CD4-positive, alpha-beta T cell treated with Interleukin-6 at 100 ng/mL for 8 hours (primary cell): ENCODE measurements around the gene ATP10A.

Experiments
- DNase-seq: peaks from one replicate; pipeline ENCODE4 v3.0.0-alpha.2; 2020; ENCODE audit warnings: mixed read lengths, low spot score

The ATP10A gene

DNA sequence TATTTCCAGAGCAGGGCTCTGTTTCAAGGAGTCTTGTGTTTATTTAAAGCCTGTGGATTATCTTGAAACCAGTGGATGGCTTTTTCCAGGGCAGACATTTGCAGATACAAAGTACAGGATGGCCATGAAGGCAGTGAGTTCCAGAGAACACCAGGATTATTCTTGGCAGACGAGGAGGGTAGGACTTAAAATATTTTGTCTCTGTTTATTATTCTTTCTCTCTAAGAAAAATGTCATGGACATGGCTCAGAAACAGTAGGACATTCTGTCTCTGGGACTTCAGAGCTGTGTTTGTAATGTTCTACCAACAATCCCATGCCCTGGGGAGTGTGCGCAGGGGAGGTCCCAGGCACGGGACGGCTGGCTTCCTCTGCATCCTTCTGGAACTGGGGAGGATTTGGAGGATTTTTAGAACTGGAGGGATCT lies 125.9 kb downstream of the ATP10A start:
- DNase-seq: no peak

DNA sequence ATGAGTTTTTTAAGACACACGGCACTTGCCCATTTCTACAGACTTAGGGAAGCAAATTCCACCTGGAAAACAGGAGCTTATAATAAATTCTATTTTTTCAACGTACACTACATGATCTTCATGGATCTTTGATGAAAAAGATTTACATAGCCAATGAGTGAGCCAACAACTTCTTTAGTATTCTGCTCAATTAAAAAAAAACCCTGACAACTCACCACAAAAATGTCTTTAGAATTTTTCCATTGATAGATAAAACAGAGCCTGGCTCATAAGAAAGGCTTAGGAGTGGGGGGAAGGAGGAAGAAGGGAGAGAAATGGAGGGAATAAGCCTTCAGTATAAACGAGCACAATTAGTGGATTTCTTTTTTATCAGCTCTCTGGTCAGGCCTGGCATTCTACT lies 126.7 kb downstream of the ATP10A start:
- DNase-seq: no peak

DNA sequence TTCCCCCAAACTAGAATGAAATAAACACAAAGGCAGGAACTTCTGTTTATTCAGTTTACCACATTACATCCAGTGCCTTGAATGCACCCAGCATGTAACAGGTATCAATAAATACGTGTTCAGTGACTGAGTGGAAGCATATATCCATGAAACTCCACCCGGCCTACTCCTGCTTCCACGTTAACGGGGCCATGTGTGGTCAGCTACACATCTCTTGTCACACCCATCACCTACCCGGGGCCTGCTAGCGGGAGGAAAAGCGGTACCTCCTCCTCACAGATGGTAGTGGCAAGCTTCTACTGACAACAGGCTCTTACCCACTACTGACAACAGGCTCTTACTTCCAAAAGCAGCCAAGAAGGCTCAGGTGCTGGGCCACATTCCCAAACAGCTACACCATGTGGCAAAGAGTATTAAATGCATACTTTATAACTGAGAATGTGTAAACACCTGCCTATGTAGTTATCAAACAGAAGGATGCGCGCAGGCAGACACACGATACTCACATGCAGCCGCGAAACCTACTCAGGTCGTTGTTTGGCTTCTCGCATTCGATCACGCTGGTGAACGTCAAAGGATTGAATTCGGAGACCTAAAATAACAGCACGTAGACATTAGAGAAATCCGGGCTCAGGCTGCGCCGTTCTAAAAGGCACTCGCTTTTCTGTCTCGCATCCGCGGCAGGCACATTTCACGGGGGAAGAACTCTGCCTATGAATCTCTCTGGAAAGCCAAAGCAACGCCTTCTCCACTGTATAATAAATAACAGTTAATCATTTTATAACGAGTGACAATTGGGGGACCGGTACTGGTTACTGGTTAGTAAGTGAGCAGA lies 127.4 kb downstream of the ATP10A start:
- DNase-seq: no peak

DNA sequence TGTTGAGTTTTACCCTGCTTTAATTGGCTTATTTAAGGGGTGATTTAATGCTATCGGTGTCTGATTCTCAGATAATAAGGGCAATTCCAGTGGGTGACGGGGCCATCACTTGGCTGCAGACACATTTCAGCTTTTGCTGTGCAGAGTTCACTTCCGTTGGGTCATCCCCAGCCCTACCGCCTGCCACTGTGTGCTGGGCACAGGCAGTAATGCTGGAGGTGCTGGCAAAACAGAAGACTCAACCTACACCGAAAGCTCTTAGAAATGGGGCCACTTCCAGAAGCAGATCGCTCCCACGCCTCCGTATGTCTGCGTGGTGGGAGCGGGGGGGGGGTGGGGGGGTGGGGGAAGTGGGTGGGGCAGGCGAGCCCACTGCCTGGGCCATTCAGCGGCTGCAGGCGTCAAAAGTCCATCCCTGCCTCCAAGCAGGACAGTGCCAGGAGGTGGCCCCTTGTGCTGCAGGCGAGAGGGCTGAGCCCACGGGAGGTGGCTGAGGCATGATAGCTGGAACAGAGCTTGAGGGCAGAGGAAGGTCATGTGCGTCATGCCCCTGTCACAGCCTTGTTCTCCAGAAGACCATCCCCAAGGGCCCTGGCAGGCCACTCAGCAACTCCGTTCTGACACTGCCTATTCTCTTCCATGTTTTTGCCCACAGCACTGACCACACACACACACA lies 128.3 kb downstream of the ATP10A start:
- no peak for DNase-seq

DNA sequence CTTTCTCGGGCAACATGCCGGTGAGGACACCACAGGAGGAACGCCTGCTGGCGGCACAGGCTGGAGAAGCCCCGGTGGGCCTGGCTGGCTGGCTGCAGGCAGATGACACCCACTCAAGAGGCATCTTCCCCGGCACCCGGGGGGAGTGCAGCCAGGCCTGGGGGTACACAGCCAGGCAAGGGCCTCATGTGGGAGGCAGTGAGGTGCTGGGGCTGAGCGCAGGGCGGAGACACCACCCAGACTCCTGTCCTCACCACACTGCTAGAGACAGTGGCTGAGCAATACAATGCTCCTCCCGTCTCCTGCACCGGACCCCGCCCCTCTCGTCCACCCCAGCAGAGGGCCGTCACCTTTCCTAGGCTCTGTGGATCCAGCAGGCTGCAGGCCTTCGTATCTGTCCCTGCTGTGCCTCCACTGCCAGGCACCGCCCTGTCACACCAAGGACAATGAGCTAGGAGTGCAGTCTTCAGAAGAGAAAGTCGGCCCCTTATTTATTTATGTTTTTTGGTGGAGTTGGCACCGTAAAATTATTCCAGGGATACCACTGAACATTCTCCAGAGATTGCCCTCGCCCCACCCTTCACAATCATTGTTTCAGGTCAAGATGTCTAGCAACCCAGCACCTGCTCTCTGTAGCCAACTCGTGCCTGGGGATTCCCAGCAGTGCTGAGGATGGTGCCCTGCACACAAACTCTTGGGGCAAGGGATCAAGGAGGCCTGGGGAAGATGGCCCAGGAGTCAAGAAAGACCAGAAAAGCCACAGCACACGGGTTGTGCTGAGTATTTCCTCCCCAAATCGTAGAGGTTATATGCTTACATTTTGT lies 129.1 kb downstream of the ATP10A start:
- DNase-seq: no peak

DNA sequence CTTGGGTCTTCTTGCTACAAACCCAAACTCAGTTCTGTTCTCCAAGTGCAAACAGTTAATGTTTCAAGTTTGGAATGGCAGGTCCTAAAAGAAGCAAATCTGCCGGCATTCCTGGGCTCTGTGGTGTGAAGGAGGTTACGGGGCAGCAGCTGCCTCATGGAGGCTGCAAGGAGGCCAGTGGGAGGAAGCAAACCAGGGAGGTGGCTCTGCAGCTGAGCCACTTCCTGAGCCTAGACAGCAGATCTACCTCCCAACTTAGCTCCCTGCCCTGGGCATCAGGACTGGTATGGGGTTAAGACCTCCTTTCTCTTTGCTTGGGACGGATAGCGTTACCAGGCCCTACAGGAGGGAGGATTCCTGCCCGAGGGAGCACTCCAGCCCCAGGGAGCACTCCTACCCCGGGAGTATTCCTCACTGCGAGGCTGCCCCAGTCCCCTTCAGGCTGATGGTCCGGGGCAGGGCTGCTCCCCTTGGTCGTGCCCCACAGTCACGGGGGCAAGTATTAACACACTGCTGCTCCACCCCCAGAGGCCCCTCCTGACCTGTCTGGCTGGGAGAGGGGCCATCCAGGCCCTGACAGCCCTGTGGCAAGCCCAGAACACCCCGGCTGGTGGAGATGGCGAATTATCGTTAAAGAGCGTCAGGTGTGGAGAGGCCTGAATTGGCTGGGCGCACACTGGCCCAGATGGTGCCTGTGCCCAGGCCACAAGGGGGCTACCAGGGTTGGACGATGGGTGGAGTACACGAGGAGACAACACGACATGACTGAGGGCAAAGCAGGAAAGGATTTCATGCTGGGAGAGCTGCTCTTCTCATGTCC lies 129.9 kb downstream of the ATP10A start:
- DNase-seq: no peak

DNA sequence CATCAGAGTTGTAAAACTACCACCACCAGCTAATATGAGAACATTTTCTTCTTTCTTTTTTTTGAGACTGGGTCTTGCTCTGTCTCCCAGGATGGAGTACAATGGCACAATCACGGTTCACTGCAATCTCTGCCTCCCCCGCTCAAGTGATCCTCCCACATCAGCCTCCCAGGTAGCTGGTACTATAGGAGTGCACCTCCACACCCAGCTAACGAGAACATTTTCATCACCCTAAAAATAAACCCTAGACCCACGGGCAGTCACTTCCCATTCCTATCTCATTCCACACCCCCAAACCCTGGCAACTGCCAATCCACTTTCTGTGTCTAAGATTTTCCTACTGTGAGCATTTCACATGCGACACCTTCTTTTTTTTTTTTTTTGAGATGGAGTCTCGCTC lies 130.9 kb downstream of the ATP10A start:
- DNase-seq: no peak

DNA sequence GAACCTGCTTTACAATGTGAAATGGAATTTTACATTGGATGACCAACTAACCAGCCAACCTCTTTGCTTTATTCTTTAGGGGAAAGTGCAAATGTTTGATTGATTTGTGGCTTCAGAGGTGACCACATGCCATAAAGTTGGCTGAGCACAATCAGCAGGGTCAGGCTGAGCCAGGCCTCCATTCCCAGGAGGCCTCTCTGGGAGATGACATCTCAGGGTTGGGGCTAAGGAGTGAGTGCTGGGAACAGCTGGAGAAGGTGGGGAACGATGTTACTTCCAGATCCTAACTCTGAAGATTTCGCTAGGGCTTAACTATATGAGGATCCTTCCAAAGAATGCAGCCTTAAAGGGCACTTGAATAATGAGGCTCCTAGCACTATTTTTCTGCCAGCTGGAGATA lies 131.7 kb downstream of the ATP10A start:
- DNase-seq: no peak

DNA sequence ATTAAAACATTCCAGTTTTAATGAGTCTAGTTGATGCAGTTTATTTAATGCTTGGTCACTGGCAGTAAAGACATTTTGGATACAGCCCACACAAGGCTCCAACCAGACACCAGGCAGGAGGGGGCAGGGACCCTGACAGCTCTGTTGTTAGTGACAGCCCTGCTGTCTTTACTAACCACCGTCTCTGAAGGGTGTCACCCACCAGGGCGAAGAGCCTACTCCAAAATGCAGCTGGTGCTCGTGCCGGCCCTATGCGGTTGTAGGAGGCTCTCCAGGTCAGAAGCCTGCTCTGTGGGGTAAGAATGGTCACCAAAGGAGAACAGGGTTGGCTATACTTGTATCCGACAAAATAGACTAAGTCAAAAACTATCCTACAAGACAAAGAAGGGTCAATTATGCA lies 132.2 kb downstream of the ATP10A start:
- no peak for DNase-seq

DNA sequence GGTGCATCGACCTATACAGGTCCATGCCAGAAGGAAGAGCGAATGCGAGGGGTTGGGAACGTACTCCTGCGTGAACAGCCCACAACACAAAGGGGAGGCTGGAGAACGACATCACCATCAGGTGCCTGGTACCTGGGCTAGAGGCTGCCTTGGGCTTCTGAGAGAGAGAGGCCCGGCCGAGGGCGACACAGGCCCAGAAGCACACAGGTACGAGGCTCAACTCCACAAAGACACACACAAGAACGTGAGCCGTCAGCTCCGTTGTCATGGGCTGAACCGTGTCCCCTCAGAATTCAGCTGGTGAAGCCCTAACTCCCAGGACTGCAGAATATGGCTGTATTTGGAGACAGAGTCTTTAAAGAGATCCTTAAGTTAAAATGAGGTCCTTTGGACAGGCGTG lies 134.3 kb downstream of the ATP10A start:
- no peak for DNase-seq

DNA sequence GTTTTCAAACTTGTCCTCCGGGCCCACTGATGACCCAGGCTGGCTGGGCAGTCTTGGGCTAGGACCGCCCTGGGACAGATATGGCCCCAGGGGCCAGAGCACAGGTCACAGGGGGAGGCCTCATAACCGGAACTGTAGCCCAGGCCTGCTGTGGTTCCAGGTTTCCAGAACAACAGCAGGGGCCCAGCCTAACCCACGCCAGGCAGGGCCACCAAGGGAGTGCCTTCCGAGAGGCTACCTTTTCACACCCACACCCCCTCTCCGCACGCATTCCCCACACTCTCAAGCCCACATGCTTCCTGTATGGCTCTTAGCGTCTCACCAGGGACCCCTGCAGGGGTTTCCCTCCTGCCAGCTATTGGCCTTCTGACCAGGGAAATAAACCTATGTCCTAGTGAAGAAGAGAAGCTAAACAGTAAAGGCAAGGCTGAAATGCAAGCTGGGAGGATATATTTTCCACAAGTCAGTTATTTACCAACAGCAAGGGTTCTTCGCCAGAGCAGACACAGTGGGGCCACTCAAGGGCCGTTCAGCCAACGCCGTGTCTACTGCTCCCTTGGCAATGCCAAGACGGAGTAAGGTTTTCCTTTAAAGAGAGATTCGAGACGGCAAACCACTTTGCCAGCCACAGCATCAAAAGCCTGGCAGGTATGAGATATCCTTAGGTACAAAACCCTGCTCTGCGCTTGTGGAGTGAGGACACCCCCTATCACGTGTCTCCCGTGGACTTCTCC lies 135.1 kb downstream of the ATP10A start:
- DNase-seq: no peak

DNA sequence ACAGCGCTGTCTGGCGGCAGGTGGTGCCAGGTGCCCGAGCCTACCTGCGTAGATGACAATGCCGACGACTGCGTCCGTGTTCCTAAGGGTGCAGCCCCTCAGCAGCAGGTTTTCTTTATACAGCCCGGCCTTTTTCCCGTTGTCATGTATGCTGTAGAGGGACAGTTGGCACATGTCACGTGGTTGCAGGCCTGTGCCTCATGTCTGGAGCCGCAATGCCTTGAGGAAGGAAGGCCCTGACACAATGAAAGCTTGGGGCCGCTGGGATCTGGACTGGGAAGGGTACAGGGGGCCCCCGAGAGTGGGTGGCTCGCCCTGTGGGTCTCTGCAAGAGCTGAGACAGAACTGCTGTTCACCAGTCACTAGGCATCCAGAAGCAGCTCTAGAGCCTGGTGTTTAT lies 136.0 kb downstream of the ATP10A start:
- no peak for DNase-seq

DNA sequence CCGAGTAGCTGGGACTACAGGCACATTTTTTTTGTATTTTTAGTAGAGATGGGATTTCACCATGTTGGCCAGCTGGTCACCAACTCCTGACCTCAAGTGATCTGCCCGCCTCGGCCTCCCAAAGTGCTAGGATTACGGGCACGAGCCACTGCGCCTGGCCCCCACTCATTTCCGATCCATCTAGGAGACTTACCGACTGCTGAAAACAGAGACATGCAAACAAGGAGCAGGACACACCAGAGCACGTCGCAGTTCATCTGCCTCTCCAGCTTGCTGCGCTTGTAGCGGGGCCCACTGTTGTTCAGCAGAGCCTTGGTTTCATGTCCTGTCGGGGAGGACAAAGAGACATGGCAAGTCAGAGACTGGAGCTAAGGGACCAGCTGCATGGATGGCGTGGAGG lies 137.4 kb downstream of the ATP10A start:
- no peak for DNase-seq

DNA sequence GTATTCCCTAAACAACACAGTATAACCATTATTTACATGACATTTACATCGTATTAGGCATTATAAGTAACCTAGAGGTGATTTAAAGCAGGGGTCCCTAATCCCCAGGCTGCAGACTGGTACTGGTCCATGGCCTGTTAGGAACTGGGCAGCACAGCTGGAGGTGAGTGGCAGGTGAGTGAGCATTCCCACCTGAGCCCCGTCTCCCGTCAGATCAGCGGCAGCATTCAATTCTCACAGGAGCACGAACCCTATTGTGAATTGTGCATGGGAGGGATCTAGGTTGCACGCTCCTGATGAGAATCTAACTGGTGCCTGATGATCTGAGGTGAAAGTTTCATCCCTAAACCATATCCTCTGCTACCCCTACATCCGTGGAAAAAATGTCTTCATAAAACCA lies 138.2 kb downstream of the ATP10A start:
- no peak for DNase-seq

DNA sequence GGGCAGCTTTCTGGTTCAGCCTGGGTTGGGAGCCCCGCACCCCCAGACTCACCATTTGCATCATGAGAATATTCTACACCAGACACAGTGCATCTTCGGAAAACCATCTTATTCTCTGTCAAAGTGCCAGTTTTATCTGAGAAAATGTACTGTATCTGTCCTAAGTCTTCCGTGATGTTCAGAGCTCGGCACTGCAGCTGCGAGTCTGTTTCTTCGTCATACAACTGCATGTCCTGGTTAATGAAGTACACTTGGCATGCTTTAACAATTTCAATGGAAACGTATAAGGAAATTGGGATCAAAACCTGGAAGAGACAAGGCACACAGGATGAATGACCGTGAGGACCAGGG lies 141.5 kb downstream of the ATP10A start:
- DNase-seq: no peak

DNA sequence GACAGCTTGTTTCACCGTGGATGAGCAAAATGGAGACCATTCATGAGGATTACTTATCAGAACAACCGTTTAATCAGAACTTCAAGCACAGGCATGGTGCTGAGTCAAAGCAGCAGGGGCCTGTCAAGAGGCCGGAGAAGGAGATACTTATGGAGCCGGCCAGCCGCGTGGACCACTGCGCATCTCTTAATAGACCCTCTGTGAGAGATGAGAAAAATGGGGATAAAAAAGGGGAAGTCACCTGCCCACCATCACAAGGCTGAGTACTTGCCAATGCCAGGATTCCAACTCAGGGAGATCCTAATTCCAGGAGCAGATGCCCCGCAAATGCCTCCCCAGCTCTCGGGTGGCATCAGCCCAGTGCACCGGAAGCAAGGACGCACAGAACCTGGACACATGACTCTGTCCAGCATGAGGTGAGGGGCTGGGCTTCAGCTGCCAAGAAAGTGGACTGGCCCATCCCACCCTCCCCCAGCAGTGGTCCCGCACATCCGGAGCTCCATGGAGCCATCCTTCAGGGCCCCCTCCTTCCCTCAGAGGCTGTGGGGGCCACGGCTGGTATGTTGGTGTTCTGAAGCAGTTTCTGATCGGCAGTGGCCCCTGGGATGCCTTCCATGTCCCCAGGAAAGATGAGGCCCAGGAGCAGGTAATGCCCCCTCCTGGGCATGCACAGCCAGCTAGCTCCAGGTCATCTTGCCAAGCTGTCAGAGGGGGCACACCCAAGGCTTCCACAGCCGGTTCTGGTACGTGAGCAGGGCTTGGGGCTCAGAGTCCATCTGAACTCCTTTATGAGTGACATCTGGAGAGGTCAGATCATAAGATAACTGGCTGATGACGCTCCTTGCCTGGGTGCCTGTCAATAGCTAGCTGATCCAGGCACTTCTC lies 143.8 kb downstream of the ATP10A start:
- DNase-seq: no peak

DNA sequence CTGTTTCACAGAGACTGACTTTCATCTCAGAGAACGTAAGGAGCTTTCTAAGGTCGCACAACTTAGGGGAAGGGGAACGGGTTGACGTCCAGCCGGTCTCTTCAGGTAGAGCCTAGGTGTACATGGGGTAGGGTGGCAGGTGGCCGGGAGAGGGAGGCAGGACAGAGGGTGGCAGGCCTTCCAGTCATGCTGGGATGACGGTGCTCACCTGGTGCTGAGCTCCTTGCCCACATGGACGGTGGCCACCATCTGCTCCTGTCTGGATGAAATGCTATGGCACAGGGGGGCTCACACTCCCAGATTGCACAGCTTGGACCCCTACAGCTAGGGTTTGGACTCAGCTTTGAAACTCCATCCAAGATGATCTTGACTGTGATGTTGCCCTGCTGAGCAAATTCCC lies 144.5 kb downstream of the ATP10A start:
- no peak for DNase-seq

DNA sequence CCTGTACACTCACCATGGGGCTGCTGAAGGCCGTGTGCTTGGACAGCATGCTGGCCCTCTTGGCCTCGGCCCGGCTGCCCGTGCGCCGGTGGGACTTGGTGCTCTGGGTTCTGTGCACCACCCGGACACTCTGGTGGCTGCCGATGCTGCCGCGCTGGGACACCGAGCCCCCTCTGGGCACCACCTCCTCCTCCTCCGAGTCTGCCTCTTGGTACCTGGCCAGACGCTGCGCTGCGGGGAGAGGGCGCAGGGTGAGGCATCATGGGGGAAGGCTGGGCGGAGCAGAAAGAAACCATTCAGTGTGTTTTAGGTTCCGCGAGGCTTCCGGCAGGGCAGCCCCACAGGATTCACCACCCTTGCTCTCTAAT lies 145.0 kb downstream of the ATP10A start:
- DNase-seq: no peak

DNA sequence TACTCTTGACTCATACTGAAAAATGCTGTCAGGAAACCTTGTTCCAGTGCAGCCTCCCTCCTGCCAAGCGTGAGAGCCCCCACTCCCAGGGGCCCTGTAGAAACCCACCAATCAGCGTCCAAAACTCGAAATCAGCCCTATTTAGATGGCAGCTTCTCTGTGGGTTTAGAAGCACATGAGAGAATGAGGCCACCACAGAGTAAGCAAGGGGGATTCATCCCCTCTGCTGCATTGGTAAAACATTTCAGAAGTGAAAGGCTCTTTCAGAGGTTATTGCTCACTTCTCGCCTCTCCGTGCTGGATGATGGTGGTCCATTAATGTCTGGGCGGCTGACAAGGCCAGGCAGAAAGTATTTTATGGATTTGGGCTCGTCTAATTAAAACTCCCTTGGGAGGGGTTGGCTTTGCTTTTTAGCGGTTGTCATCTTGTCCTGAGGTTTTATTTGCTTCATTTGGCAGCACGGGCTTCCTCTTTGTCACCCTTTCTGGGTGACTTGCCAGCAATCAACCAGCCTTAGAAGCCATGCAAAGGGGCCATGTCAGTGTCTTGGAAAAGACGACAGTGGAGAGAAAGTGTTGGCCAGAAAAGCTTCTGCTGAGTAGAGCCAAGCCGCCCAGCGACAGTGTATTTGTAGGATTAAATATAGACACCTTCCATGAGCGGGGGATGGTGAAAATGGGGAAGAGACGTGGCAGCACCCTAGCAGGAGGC lies 145.5 kb downstream of the ATP10A start:
- DNase-seq: no peak

DNA sequence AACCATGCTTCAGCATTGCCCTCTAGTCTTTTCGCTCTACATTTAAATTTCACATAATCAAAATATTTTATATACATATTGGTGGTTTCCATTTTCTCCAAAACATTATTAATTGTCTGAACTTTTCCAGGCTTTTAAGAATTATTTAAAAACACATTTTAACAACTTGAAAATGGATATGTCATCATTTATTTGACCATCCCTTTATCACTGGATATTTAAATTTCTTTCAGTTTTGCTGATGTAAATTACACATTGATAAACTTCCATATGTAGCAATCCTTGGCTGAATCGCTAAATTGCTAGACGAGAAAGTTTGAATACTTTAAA lies 146.0 kb downstream of the ATP10A start:
- no peak for DNase-seq
